OCI-LY1 (cell line): ENCODE measurements around the gene TRAFD1.

ENCODE experiments used
- H2AFZ ChIP-seq: fragments of 200-600 bp; sonication (generic), shearing (Covaris generic); 2 replicates; pipeline ENCODE4 v1.6.0; 2014; ENCODE audit warnings: antibody characterized with exemption, mild to moderate bottlenecking, low read length
- H3F3A ChIP-seq: fragments of 200-600 bp; sonication (generic), shearing (Covaris generic); 2 replicates; pipeline ENCODE4 v1.6.0; 2014; ENCODE audit warnings: mild to moderate bottlenecking, antibody characterized with exemption, low read length, moderate library complexity; ENCODE audit not compliant: insufficient read depth
- H3K27ac ChIP-seq: fragments of 200-600 bp; sonication (generic); 2 replicates; pipeline ENCODE4 v1.5.1; 2014; ENCODE audit warnings: low read length, mixed run types, mild to moderate bottlenecking, low read depth; ENCODE audit not compliant: poor library complexity, severe bottlenecking
- H3K27me3 ChIP-seq: fragments of 200-600 bp; sonication (generic); 2 replicates; pipeline ENCODE4 v1.6.0; 2014; ENCODE audit warnings: antibody characterized with exemption, mild to moderate bottlenecking, low read length, moderate library complexity; ENCODE audit not compliant: insufficient read depth
- H3K36me3 ChIP-seq: fragments of 200-600 bp; sonication (generic); 2 replicates; pipeline ENCODE4 v1.6.1; 2014; ENCODE audit warnings: mild to moderate bottlenecking, antibody characterized with exemption, low read length, moderate library complexity, mixed read lengths; ENCODE audit not compliant: insufficient read depth
- H3K4me1 ChIP-seq: fragments of 200-600 bp; sonication (generic); 2 replicates; pipeline ENCODE4 v1.5.1; 2014; ENCODE audit warnings: mild to moderate bottlenecking, low read length, moderate library complexity; ENCODE audit not compliant: insufficient read depth, severe bottlenecking
- H3K4me2 ChIP-seq: fragments of 200-600 bp; sonication (generic), shearing (Covaris generic); 2 replicates; pipeline ENCODE4 v1.6.1; 2014; ENCODE audit warnings: low read length
- H3K4me3 ChIP-seq: fragments of 200-600 bp; sonication (generic); 2 replicates; pipeline ENCODE4 v1.5.1; 2014; ENCODE audit warnings: low read length, low read depth, mild to moderate bottlenecking, mixed read lengths; ENCODE audit not compliant: poor library complexity, severe bottlenecking
- H3K79me2 ChIP-seq: fragments of 200-600 bp; shearing (Covaris generic); 2 replicates; pipeline ENCODE4 v1.6.1; 2016; ENCODE audit warnings: mixed run types, low read length, mixed read lengths; ENCODE audit not compliant: insufficient read depth
- H3K9ac ChIP-seq: fragments of 200-600 bp; sonication (generic), shearing (Covaris generic); 2 replicates; pipeline ENCODE4 v1.6.1; 2014; ENCODE audit warnings: mild to moderate bottlenecking, low read length, mixed read lengths
- H3K9me2 ChIP-seq: fragments of 200-600 bp; sonication (generic), shearing (Covaris generic); 2 replicates; pipeline ENCODE4 v1.6.1; 2014; ENCODE audit warnings: low read depth, mild to moderate bottlenecking, low read length, mixed read lengths
- H3K9me3 ChIP-seq: fragments of 200-600 bp; shearing (Covaris generic); 2 replicates; pipeline ENCODE4 v1.6.1; 2014; ENCODE audit warnings: low read length, mixed read lengths
- H4K20me1 ChIP-seq: fragments of 200-600 bp; sonication (generic), shearing (Covaris generic); 2 replicates; pipeline ENCODE4 v1.6.0; 2016; ENCODE audit warnings: mild to moderate bottlenecking, low read length; ENCODE audit not compliant: insufficient read depth
- CTCF ChIP-seq: fragments of 200-600 bp; sonication (generic), shearing (Covaris generic); IDR thresholded peaks from 2 replicates; pipeline ENCODE4 v1.5.1; 2017; ENCODE audit warnings: mild to moderate bottlenecking, antibody characterized with exemption, low read length, moderate library complexity, mixed read lengths
- EZH2 ChIP-seq: fragments of 200-600 bp; sonication (generic), shearing (Covaris generic); IDR thresholded peaks from 2 replicates; pipeline ENCODE4 v1.8.0; 2017; ENCODE audit warnings: borderline replicate concordance, mixed run types, mild to moderate bottlenecking, antibody characterized with exemption, low read length, moderate library complexity, mixed read lengths

The TRAFD1 gene

GRCh38 chr12:112185093-112185923 is 59.9 kb downstream of the TRAFD1 start:
- Histone ChIP-seq H3K79me2 (no peaks in the 10 kb centered on the region), H3K36me3 (peaks cover 54% of the 10 kb centered on the region), H3K4me3 (no peak overlapping the region), H3K4me2 (no peak overlapping the region), H2AFZ (no peak overlapping the region), H4K20me1 (no peaks in the 10 kb centered on the region), H3K4me1 (no peaks in the 10 kb centered on the region), H3K9ac (no peak overlapping the region), H3K9me2 (no peaks in the 10 kb centered on the region), H3K9me3 (no peaks in the 10 kb centered on the region), H3F3A (no peaks in the 10 kb centered on the region), H3K27ac (no peak overlapping the region), H3K27me3 (no peaks in the 10 kb centered on the region)
- TF ChIP-seq CTCF (no peak), EZH2 (no peak)

- H3K9me2 ChIP-seq = no peaks in the 10 kb centered on the region
- no peaks in the 10 kb centered on the region for H3K9me3 ChIP-seq
- H3F3A ChIP-seq = no peaks in the 10 kb centered on the region
- H3K27ac ChIP-seq = no peak overlapping the region
- no peak overlapping the region for H3K4me2 ChIP-seq
- H3K4me1 ChIP-seq = no peaks in the 10 kb centered on the region
- peaks cover 67% of the 10 kb centered on the region for H3K36me3 ChIP-seq
- H4K20me1 ChIP-seq = no peaks in the 10 kb centered on the region
- H3K27me3 ChIP-seq = no peaks in the 10 kb centered on the region
- H3K79me2 ChIP-seq = no peaks in the 10 kb centered on the region
- H3K4me3 ChIP-seq = no peak overlapping the region
- TF ChIP-seq CTCF (no peak), EZH2 (no peak)
- no peak overlapping the region for H3K9ac ChIP-seq
- no peak overlapping the region for H2AFZ ChIP-seq
Measured at GRCh38 chr12:112188130-112188830, 62.9 kb downstream of the TRAFD1 start.

GRCh38 chr12:112190231-112191025 is 65.1 kb downstream of the TRAFD1 start:
- Histone ChIP-seq H3F3A (no peaks in the 10 kb centered on the region), H3K79me2 (no peaks in the 10 kb centered on the region), H4K20me1 (no peaks in the 10 kb centered on the region), H3K9me2 (no peaks in the 10 kb centered on the region), H2AFZ (no peak overlapping the region), H3K4me1 (no peaks in the 10 kb centered on the region), H3K27ac (no peak overlapping the region), H3K4me3 (no peak overlapping the region), H3K4me2 (no peak overlapping the region), H3K9me3 (no peaks in the 10 kb centered on the region), H3K27me3 (no peaks in the 10 kb centered on the region), H3K9ac (no peak overlapping the region), H3K36me3 (peaks cover 62% of the 10 kb centered on the region)
- TF ChIP-seq CTCF (no peak), EZH2 (no peak)
